NOMO-1 (cell line): ENCODE data around the gene ACVRL1.
A peak's percentile ranks its signal among the peaks of the same experiment; 100 is the strongest.
"Not testable (repeated sequence)": the region's sequence is repeated elsewhere in the genome, so short reads cannot be mapped to it uniquely, and the experiment has no call there.

Source experiments
- DNase-seq, 2 experiments: peaks; one replicate each; lab custom pipeline; 2025; ENCODE audit not compliant: unreplicated experiment in 2 of 2; lab: John Stamatoyannopoulos, UW

ACVRL1 gene

GRCh38 chr12:51873251-51873994 lies 33.9 kb upstream of the ACVRL1 start:
- DNase-seq: no peak

- DNase-seq: no peak
Observed at GRCh38 chr12:51874000-51874399, 33.3 kb upstream of the ACVRL1 start.

- no peak for DNase-seq
Observed at GRCh38 chr12:51874486-51874885, 32.8 kb upstream of the ACVRL1 start.

GRCh38 chr12:51879102-51879501 lies 28.2 kb upstream of the ACVRL1 start:
- DNase-seq: no peak

GRCh38 chr12:51883295-51883694 lies 24.0 kb upstream of the ACVRL1 start:
- DNase-seq: no peak

- DNase-seq: no peak
Observed at GRCh38 chr12:51883998-51884675, 23.2 kb upstream of the ACVRL1 start.

- DNase-seq: no peak
Observed at GRCh38 chr12:51884676-51885229, 22.6 kb upstream of the ACVRL1 start.

GRCh38 chr12:51885294-51886020 lies 21.8 kb upstream of the ACVRL1 start:
- not testable (repeated sequence) for DNase-seq

GRCh38 chr12:51886021-51886710 lies 21.1 kb upstream of the ACVRL1 start:
- peak; percentile 70 to 97 for DNase-seq

GRCh38 chr12:51887476-51888315 lies 19.6 kb upstream of the ACVRL1 start, which contains the start of gene ANKRD33:
Gene ANKRD33 (plus strand): TSS chr12:51888103. CDS start chr12:51888187, 84 bp downstream.
- no peak for DNase-seq

GRCh38 chr12:51888316-51889215 lies 18.7 kb upstream of the ACVRL1 start:
- no peak for DNase-seq

GRCh38 chr12:51889216-51890132 lies 17.8 kb upstream of the ACVRL1 start:
- no peak for DNase-seq

GRCh38 chr12:51890133-51890464 lies 17.2 kb upstream of the ACVRL1 start:
- no peak for DNase-seq

GRCh38 chr12:51890511-51891171 lies 16.7 kb upstream of the ACVRL1 start:
- DNase-seq: no peak

GRCh38 chr12:51891843-51892242 lies 15.5 kb upstream of the ACVRL1 start:
- DNase-seq: peak in 1 of 2 experiments; percentile 38

GRCh38 chr12:51893786-51894185 lies 13.5 kb upstream of the ACVRL1 start:
- DNase-seq: no peak

- no peak for DNase-seq
Observed at GRCh38 chr12:51895378-51896135, 11.7 kb upstream of the ACVRL1 start.
